Measurements from ENCODE around the gene NSA2.
A peak's percentile ranks its signal among the peaks of the same experiment; 100 is the strongest.
"Not testable (repeated sequence)": the region's sequence is repeated elsewhere in the genome, so short reads cannot be mapped to it uniquely, and the experiment has no call there.

The NSA2 gene

DNA sequence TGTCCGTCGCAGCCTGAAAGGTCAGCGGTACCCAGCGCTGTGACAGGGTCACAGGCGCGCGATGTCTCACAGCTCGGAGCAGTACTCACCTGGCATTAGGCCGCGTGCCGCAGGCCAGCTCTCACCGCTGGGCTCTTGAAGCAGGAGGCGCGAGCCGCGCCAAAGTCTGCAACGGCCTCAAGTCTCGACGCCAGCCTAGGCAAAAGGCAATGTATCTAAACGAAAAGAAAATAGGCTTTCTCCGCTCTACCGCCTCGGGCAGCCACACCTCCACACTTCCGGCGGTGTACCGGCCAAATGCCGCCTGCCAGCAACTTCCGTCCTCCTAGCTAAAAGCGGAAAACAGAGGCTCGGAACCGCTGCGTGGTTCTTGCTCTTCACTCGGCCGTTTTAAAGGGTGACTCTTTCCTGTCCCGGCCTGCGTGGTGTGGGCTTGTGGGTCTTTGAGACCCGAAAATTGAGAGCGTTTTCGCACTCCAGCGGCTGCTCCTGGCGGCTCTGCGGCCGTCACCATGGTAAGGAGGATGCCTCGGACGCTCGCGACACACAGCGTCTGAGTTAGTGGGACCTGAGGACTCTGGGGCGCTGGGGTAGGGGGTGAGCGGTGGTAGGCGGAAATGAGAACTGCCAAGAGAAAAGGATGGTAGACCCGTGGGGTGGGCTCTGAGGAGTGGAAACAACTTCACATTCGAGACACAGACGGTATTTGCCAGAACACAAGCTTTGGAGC lies at the start of gene NSA2, which contains the start of gene GFM2:
TSS of gene NSA2 (plus strand) at position 401 of the 730 bp plus-strand sequence. CDS start at position 513, 112 bp downstream.
TSS of gene GFM2 (minus strand) at position 269 of the 730 bp plus-strand sequence. CDS start 3,375 bp downstream, outside the sequence.
- DNase-seq = peak; percentile 85 to 87

- peak in 1 of 2 experiments; percentile 8 for DNase-seq
These were observed 49.5 kb upstream of the NSA2 start for GRCh38 chr5:74717596-74717995.

DNA sequence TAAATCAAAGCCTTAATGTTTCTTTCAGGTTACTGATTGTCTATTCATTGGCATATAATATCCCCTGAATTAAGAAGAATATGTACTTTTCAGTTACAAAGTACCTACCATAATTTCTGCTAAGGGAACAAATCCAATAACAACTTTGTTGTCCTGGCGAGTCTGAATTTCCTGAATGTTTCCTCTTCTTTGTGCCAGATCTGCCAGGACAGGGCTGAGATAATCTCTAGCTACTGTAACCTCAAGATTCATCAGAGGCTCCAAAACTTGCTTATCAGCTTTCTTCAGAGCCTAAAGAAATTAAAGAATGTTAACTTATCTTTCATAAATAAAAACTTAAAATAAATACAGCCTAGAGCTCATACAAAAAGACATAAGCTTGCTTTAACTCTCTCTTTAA lies 44.8 kb upstream of the NSA2 start:
- DNase-seq = no peak

GRCh38 chr5:74725331-74725730 lies 41.7 kb upstream of the NSA2 start:
- no peak for DNase-seq

DNA sequence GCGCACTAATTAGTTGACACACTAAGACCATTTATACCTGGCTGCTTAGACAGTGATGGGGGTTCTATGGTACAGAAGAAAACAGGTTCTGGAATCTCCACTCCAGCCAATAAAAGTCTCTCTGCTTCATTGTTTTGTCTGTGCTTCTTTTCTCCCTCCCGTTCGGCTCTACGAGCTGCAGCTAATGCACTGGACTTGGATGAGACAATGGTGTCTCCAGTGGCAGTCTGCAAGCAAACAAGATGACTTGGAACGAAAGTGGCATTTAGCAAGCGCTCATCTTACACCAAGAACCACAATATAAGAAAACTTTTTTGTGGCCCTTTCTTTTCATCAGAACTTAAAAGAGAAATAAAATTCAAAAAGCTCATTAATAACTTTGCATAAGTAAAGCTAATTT lies 30.3 kb upstream of the NSA2 start:
- no peak for DNase-seq

- DNase-seq = no peak
These were observed 28.6 kb upstream of the NSA2 start for GRCh38 chr5:74738406-74738805.

DNA sequence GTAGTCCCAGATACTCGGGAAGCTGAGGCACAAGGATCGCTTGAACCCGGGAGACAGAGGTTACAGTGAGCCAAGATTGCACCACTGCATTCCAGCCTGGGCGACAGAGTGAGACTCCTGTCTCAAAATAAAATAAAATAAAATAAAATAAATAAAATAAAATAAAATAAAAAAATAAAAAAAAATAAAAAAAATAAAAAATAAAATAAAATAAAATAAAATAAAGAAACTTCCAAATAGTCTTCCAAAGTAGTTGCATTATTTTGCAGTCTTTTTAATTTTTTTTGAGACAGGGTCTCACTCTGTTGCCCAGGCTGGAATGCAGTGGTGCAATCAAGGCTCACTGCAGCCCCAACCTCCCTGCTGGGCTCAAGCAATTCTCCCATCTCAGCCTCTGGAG lies 18.3 kb upstream of the NSA2 start:
- not testable (repeated sequence) for DNase-seq

- DNase-seq = no peak
These were observed 5.8 kb upstream of the NSA2 start for GRCh38 chr5:74761241-74761640.

DNA sequence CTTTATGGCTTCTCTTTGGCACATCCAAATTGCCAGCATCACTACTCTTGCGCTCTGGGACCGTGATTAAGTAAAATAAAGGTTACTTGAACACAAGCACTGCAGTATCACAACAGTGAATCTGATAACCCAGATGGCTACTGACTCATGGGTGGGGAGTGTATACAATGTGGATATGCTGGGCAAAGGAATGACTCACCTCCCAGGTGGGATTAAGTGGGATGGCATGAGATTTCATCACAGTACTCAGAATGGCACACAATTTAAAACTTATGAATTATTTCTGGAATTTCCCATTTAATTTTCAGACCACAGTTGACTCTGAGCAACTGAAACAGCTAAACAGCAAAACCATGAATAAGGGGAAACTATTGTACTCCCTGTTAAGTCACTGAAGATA lies 4.5 kb upstream of the NSA2 start:
- no peak for DNase-seq

DNA sequence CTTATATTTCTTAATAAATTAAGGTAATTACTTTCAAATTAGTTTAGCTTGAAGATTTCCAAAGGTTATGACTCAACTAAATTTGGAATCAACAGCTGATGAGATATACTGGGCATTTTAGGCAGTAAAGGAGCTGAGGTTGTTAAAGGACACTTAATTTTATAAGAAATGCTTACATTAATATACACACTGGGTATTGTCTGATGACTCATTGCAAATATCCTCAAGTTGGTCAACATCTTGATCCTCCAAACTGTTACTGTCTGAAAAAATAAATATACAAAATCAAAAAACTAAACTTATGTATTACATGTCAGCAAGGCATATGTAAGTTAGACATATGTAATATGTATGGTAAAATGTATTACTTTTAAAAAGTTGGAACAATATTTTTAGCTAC lies 3.5 kb upstream of the NSA2 start:
- no peak for DNase-seq

GRCh38 chr5:74765201-74765600 lies 1.8 kb upstream of the NSA2 start:
- no peak for DNase-seq

DNA sequence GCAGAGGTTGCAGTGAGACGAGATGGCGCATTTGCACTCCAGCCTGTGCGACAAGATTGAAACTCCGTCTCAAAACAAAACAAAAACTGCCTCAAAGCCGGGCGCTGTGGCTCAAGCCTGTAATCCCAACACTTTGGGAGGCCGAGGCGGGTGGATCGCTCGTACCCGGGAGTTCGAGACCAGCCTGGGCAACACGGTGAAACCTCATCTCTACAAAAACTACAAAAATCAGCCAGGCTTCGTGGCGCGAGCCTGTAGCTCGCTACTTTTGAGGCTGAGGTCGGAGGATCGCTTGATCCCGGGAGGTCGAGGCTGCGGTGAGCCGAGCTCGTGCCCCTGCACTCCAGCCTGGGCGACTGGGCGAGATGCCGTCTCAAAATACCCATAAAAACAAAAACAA lies 1.1 kb upstream of the NSA2 start:
- no peak for DNase-seq

- peak; percentile 6 to 24 for DNase-seq
These were observed 616 bp upstream of the NSA2 start for GRCh38 chr5:74766418-74766848.

GRCh38 chr5:74767579-74767913 lies 497 bp downstream of the NSA2 start:
- peak in 1 of 2 experiments; percentile 17 for DNase-seq

DNA sequence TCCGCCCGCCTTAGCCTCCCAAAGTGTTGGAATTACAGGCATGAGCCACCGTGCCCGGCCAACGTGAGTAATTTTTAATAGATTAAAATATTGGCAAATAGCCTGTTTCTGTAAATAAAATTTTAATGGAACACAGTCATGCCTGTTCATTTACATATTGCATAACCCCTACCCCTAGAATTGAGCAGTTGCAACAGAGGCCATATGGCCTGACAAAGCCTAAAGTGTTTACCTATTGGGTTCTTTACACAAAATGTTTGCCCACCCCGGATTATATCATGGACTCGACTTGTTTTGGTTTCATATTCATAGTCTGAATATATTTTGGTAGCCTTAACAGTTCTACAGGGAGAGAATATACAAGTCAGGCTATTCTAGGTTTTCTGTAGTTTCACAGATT lies 5.3 kb downstream of the NSA2 start:
- DNase-seq = no peak

DNA sequence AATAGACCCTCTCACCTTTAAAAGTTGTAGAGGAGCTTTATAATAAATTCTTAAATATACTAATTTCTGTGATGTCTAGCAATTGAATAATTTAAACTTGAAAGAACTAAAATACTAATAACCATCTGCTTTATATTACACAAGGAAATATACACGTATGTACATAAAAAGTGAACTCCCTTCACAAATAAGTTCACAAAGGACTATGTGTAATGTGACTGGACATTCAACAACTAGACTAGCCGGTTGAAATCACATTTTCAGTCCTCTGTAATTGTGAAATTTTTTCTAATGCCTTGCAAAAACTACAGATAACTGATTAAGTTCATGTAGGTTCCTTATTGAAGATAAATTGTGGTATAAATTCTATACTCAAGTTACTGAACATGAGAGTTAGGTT lies 11.6 kb downstream of the NSA2 start:
- DNase-seq = no peak

GRCh38 chr5:74786851-74787250 lies 19.8 kb downstream of the NSA2 start:
- DNase-seq = no peak

DNA sequence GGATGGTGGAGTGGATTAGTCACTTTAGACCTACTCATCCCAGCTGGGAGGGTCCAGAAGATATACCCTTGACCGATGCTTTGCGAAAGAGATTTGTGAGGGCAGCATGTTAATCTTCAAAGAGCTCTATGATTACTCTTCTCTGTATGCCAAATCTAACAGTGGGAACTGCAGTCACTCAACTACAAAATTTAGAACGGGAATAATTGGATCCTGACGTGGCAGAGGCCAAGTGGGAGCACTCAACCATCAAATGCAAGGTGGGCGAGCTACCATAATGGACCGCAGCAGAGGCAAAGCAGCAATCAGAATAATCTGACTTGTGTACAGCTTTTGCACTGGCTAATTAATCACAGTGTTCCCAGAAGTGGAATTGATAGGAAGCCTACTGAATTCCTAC lies 20.4 kb downstream of the NSA2 start:
- DNase-seq = no peak

DNA sequence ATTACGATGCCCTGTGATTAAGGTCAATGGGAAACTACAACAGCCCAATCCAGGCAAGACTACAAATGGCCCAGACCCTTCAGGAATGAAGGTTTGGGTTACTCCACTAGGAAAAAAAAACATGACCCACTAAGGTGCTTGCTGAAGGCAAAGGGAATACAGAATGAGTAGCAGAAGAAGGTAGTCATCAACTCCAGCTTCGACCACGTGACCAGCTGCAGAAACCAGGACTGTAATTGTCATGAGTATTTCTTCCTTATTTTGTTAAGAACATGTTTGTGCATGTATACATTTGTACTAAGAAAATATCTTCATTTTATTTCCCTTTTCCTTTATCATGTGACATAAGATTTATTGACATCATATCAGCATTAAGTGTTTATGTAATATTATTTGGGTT lies 24.6 kb downstream of the NSA2 start:
- not testable (repeated sequence) for DNase-seq

GRCh38 chr5:74798977-74799911 lies 32.2 kb downstream of the NSA2 start:
- DNase-seq = no peak

GRCh38 chr5:74801197-74801596 lies 34.1 kb downstream of the NSA2 start:
- no peak for DNase-seq

GRCh38 chr5:74801941-74802340 lies 34.9 kb downstream of the NSA2 start:
- DNase-seq = no peak

- no peak for DNase-seq
These were observed 43.9 kb downstream of the NSA2 start for GRCh38 chr5:74810915-74811314.

- DNase-seq = no peak
These were observed 49.8 kb downstream of the NSA2 start for GRCh38 chr5:74816875-74817274.

Data from SHP77 (cell line).